HFF-Myc (cell line): Measurements from ENCODE around the gene CTNNA1.

Source experiments
- DNase-seq: peaks from one replicate; pipeline ENCODE4 v3.0.0-alpha.2; 2011; ENCODE audit warnings: low read depth; ENCODE audit errors: extremely low read depth
- H3K4me3 ChIP-seq: replicated peaks from 2 replicates; pipeline ENCODE4 v1.5.1; 2011; ENCODE audit warnings: low read depth, mild to moderate bottlenecking, control low read depth, low read length
- TF ChIP-seq, protein P1 (sequence below): IDR thresholded peaks from 2 replicates; pipeline ENCODE4 v1.5.1; 2012; ENCODE audit warnings: mild to moderate bottlenecking, low read depth, low read length, control low read depth; ENCODE audit errors: missing control alignments

Gene CTNNA1

GRCh38 chr5:138733509-138733908 is 19.7 kb upstream of the CTNNA1 start:
- TF ChIP-seq, protein P1, sequence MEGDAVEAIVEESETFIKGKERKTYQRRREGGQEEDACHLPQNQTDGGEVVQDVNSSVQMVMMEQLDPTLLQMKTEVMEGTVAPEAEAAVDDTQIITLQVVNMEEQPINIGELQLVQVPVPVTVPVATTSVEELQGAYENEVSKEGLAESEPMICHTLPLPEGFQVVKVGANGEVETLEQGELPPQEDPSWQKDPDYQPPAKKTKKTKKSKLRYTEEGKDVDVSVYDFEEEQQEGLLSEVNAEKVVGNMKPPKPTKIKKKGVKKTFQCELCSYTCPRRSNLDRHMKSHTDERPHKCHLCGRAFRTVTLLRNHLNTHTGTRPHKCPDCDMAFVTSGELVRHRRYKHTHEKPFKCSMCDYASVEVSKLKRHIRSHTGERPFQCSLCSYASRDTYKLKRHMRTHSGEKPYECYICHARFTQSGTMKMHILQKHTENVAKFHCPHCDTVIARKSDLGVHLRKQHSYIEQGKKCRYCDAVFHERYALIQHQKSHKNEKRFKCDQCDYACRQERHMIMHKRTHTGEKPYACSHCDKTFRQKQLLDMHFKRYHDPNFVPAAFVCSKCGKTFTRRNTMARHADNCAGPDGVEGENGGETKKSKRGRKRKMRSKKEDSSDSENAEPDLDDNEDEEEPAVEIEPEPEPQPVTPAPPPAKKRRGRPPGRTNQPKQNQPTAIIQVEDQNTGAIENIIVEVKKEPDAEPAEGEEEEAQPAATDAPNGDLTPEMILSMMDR = no peak
- no peak for DNase-seq
- no peak overlapping the region for H3K4me3 ChIP-seq

GRCh38 chr5:138736293-138736692 is 16.9 kb upstream of the CTNNA1 start:
- DNase-seq = no peak
- H3K4me3 ChIP-seq = no peak overlapping the region
- TF ChIP-seq, protein P1 = no peak

DNA sequence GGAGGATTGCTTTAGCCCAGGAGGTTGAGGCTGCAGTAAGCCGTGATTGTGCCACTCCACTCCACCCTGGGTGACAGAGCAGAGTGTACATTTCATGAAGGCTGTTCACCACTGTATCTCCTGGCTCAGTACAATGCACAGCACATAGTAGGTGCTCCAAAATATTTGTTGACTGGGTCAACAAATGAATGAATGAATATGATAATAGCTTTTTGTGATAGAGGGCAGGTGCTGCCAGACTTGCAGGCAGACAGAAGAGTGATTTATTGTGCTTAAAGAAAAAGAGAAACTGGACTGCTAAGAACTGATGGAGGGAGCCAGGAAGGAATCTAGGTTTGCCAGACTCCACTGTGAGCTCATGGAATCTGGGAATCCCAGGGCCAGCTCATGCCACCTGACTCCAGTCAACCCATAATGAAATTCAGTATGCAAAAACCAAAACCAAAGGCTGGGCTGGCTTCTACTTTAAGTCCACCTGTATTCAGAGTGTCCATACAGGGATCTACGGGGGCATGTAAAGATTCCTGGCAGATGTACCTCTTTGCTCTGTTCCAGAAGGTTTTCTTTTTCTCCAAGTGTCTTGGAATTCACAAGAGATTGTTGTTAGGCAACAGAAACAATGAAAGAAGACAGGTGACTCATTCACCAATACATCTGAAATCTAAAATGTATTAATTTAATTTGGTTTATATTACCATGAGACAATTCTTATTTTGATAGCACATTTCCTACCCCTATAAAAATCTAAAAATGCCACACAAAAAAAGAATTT is 15.5 kb upstream of the CTNNA1 start:
- H3K4me3 ChIP-seq = no peak overlapping the region
- TF ChIP-seq, protein P1 = no peak
- no peak for DNase-seq

GRCh38 chr5:138738399-138738798 is 14.8 kb upstream of the CTNNA1 start:
- TF ChIP-seq, protein P1 = no peak
- no peak for DNase-seq
- no peak overlapping the region for H3K4me3 ChIP-seq

- TF ChIP-seq, protein P1 = no peak
- DNase-seq = no peak
- H3K4me3 ChIP-seq = no peak overlapping the region
Measured at GRCh38 chr5:138739938-138740337, 13.3 kb upstream of the CTNNA1 start.

- TF ChIP-seq, protein P1 = no peak
- DNase-seq = no peak
Measured at GRCh38 chr5:138743484-138743883, 9.7 kb upstream of the CTNNA1 start.

GRCh38 chr5:138745268-138745667 is 8.0 kb upstream of the CTNNA1 start:
- no peak for DNase-seq
- H3K4me3 ChIP-seq = no peak overlapping the region
- TF ChIP-seq, protein P1 = no peak

More at GRCh38 chr5:138743484-138743883, 9.7 kb upstream of the CTNNA1 start:
- H3K4me3 ChIP-seq = no peak overlapping the region
